GM12891 (cell line): ENCODE data around the gene ZC3H12A.

Source experiments
- PAX5 ChIP-seq: IDR thresholded peaks from 2 replicates; pipeline ENCODE4 v1.6.1; 2011; ENCODE audit warnings: low read length, moderate library complexity, mild to moderate bottlenecking; ENCODE audit not compliant: insufficient read depth, severe bottlenecking
- POLR2A ChIP-seq: IDR thresholded peaks from 2 replicates; pipeline ENCODE4 v1.6.1; 2011; ENCODE audit warnings: low read depth, low read length, control low read depth
- POLR2AphosphoS5 ChIP-seq: IDR thresholded peaks from 2 replicates; pipeline ENCODE4 v1.6.1; 2011; ENCODE audit warnings: low read depth, low read length, control low read depth
- POU2F2 ChIP-seq: IDR thresholded peaks from 2 replicates; pipeline ENCODE4 v1.6.1; 2011; ENCODE audit warnings: low read depth, mild to moderate bottlenecking, control low read depth, low read length, moderate library complexity
- SPI1 ChIP-seq: IDR thresholded peaks from 2 replicates; pipeline ENCODE4 v1.6.1; 2011; ENCODE audit warnings: low read depth, low read length, control low read depth
- TAF1 ChIP-seq: IDR thresholded peaks from 2 replicates; pipeline ENCODE4 v1.6.1; 2011; ENCODE audit warnings: low read depth, low read length, control low read depth

- TF ChIP-seq PAX5 (no peak), TAF1 (no peak), POLR2AphosphoS5 (no peak), POLR2A (no peak), POU2F2 (no peak; the same call in 1 of the 2 replicates), SPI1 (no peak)
Measured at GRCh38 chr1:37478890-37479254, 4.5 kb downstream of the ZC3H12A start.
